DMS53 treated with DMSO at 0.1 percent for 48 hours (cell line): ENCODE measurements around the gene ADGRB3.
"Not testable (repeated sequence)": the region's sequence is repeated elsewhere in the genome, so short reads cannot be mapped to it uniquely, and the experiment has no call there.

Experiments used
- DNase-seq: peaks from one replicate; lab custom pipeline; 2025; ENCODE audit not compliant: unreplicated experiment; lab: John Stamatoyannopoulos, UW

ADGRB3 gene

GRCh38 chr6:68735866-68736265, 100.8 kb downstream of the ADGRB3 start:
- no peak for DNase-seq

- DNase-seq: no peak
These were observed 102.0 kb downstream of the ADGRB3 start for GRCh38 chr6:68737061-68737460.

- DNase-seq: no peak
These were observed 103.0 kb downstream of the ADGRB3 start for GRCh38 chr6:68738039-68738438.

- no peak for DNase-seq
These were observed 105.9 kb downstream of the ADGRB3 start for GRCh38 chr6:68740828-68741500.

- no peak for DNase-seq
These were observed 106.7 kb downstream of the ADGRB3 start for GRCh38 chr6:68741501-68742386.

- DNase-seq: no peak
These were observed 108.0 kb downstream of the ADGRB3 start for GRCh38 chr6:68743099-68743498.

GRCh38 chr6:68744376-68744775, 109.3 kb downstream of the ADGRB3 start:
- DNase-seq: not testable (repeated sequence)

- DNase-seq: no peak
These were observed 111.3 kb downstream of the ADGRB3 start for GRCh38 chr6:68746376-68746775.

- DNase-seq: no peak
These were observed 112.2 kb downstream of the ADGRB3 start for GRCh38 chr6:68747110-68747790.

- DNase-seq: not testable (repeated sequence)
These were observed 112.8 kb downstream of the ADGRB3 start for GRCh38 chr6:68747832-68748231.

- no peak for DNase-seq
These were observed 119.7 kb downstream of the ADGRB3 start for GRCh38 chr6:68754681-68755213.

- no peak for DNase-seq
These were observed 121.6 kb downstream of the ADGRB3 start for GRCh38 chr6:68756454-68757375.

- no peak for DNase-seq
These were observed 122.7 kb downstream of the ADGRB3 start for GRCh38 chr6:68757821-68758220.

GRCh38 chr6:68758559-68758958, 123.5 kb downstream of the ADGRB3 start:
- no peak for DNase-seq

GRCh38 chr6:68760485-68760884, 125.4 kb downstream of the ADGRB3 start:
- DNase-seq: no peak

GRCh38 chr6:68760941-68761676, 126.0 kb downstream of the ADGRB3 start:
- no peak for DNase-seq

GRCh38 chr6:68761985-68762384, 126.9 kb downstream of the ADGRB3 start:
- DNase-seq: no peak

GRCh38 chr6:68771426-68771825, 136.3 kb downstream of the ADGRB3 start:
- no peak for DNase-seq

- DNase-seq: no peak
These were observed 139.8 kb downstream of the ADGRB3 start for GRCh38 chr6:68774843-68775242.

- DNase-seq: no peak
These were observed 141.3 kb downstream of the ADGRB3 start for GRCh38 chr6:68776354-68776753.
